HepG2 (cell line): ENCODE data around the gene DCDC2. TPM values are rescaled to one million over a fixed set of nuclear protein-coding genes. Genes with fewer than 3 reads are reported as not detected.

Source experiments
- ATF3 ChIP-seq: sonication (generic); formaldehyde crosslinking; IDR thresholded peaks from 2 replicates; pipeline ENCODE4 v1.4.0; 2020; ENCODE audit warnings: missing genetic modification reagents
- DPF2 ChIP-seq: sonication (generic); formaldehyde crosslinking; IDR thresholded peaks from 2 replicates; pipeline ENCODE4 v1.4.0; 2020; ENCODE audit warnings: mild to moderate bottlenecking, low read depth, missing genetic modification reagents, borderline replicate concordance
- EP300 ChIP-seq, 3 experiments: sonication (generic) in 1 of 3; formaldehyde crosslinking in 1 of 3; IDR thresholded peaks; 2 replicates each; pipeline versions ENCODE4 v1.5.1 to v1.6.1; 2011 to 2020; ENCODE audit warnings: low read depth in 2 of 3, low read length in 2 of 3, borderline replicate concordance in 1 of 3, improper control_type of control experiment in 1 of 3, mild to moderate bottlenecking in 1 of 3, missing genetic modification reagents in 1 of 3, moderate library complexity in 1 of 3
- HINFP ChIP-seq: sonication (generic); formaldehyde crosslinking; IDR thresholded peaks from 2 replicates; pipeline ENCODE4 v1.4.0; 2020; ENCODE audit warnings: low read depth, mild to moderate bottlenecking, missing genetic modification reagents
- HIVEP1 ChIP-seq: sonication (generic); formaldehyde crosslinking; IDR thresholded peaks from 2 replicates; pipeline ENCODE4 v1.4.0; 2020; ENCODE audit warnings: mild to moderate bottlenecking, missing genetic modification reagents
- HNRNPK ChIP-seq: fragments of 200-400 bp; formaldehyde crosslinking; IDR thresholded peaks from 2 replicates; pipeline ENCODE4 v1.6.1; 2018; ENCODE audit warnings: low read length, low read depth, moderate library complexity, mild to moderate bottlenecking; ENCODE audit not compliant: poor library complexity, severe bottlenecking
- MEF2D ChIP-seq: sonication (generic); formaldehyde crosslinking; IDR thresholded peaks from 2 replicates; pipeline ENCODE4 v1.5.1; 2020; ENCODE audit warnings: mild to moderate bottlenecking, missing genetic modification reagents
- NCOR1 ChIP-seq: fragments of 200-600 bp; sonication (generic); IDR thresholded peaks from 2 replicates; pipeline ENCODE4 v1.7.0; 2017; ENCODE audit warnings: antibody characterized with exemption, low read length, borderline replicate concordance
- NR3C1 ChIP-seq: sonication (generic); formaldehyde crosslinking; IDR thresholded peaks from 2 replicates; pipeline ENCODE4 v1.4.0; 2020; ENCODE audit warnings: missing genetic modification reagents
- SIX1 ChIP-seq: sonication (generic); formaldehyde crosslinking; IDR thresholded peaks from 2 replicates; pipeline ENCODE4 v1.4.0; 2020; ENCODE audit warnings: missing genetic modification reagents, borderline replicate concordance
- SP1 ChIP-seq, 2 experiments: fragments of 450-650 bp in 1 of 2; sonication (generic) in 1 of 2; formaldehyde crosslinking in 1 of 2; IDR thresholded peaks; 2 replicates each; pipeline versions ENCODE4 v1.4.0 to v1.6.1; 2016 to 2020; ENCODE audit warnings: missing genetic modification reagents in 1 of 2
- ZBTB14 ChIP-seq: sonication (generic); formaldehyde crosslinking; IDR thresholded peaks from 2 replicates; pipeline ENCODE4 v1.4.0; 2020; ENCODE audit warnings: missing genetic modification reagents
- ZBTB33 ChIP-seq: sonication (generic); formaldehyde crosslinking; IDR thresholded peaks from 2 replicates; pipeline ENCODE4 v1.4.0; 2020; ENCODE audit warnings: missing genetic modification reagents
- ZMYM3 ChIP-seq: sonication (generic); formaldehyde crosslinking; IDR thresholded peaks from 2 replicates; pipeline ENCODE4 v1.5.1; 2020; ENCODE audit warnings: mild to moderate bottlenecking, missing genetic modification reagents
- ZNF256 ChIP-seq: sonication (generic); formaldehyde crosslinking; conservative IDR thresholded peaks from 2 replicates; pipeline ENCODE4 v1.4.0; 2020; ENCODE audit warnings: missing genetic modification reagents
- ZNF468 ChIP-seq: sonication (generic); formaldehyde crosslinking; IDR thresholded peaks from 2 replicates; pipeline ENCODE4 v1.8.0; 2022; ENCODE audit warnings: mild to moderate bottlenecking, moderate library complexity, missing genetic modification reagents
- ZNF558 ChIP-seq: sonication (generic); formaldehyde crosslinking; IDR thresholded peaks from 2 replicates; pipeline ENCODE4 v1.9.0; 2022; ENCODE audit warnings: mild to moderate bottlenecking, missing genetic modification reagents, borderline replicate concordance
- ZNF576 ChIP-seq: sonication (generic); formaldehyde crosslinking; IDR thresholded peaks from 2 replicates; pipeline ENCODE4 v1.4.0; 2020; ENCODE audit warnings: mild to moderate bottlenecking, missing genetic modification reagents
- ZNF879 ChIP-seq: sonication (generic); formaldehyde crosslinking; IDR thresholded peaks from 2 replicates; pipeline ENCODE4 v1.8.1; 2023; ENCODE audit warnings: missing genetic modification reagents
- polyA plus RNA-seq, 8 experiments: library from polyadenylated mRNA; depleted of rRNA in 3 of 8; stranded (reverse) in 7 of 8; unstranded in 1 of 8; fragments of >200 nt; fragmentation: Illumina TruSeq in 4 of 8; extraction: Trizol in 4 of 8; gene quantifications; 2 replicates each; pipeline versions ENCODE4 v1.2.1 to v1.2.3, GENCODE V29; 2011 to 2016; ENCODE audit warnings: low read depth in 4 of 8, missing spikeins in 1 of 8, mixed read lengths in 1 of 8; ENCODE audit not compliant: insufficient read depth in 1 of 8
- total RNA-seq, 5 experiments: library from RNA; depleted of rRNA; stranded (reverse); fragments of >200 nt; fragmentation: Illumina TruSeq; extraction: Trizol; gene quantifications; 2 replicates each; pipeline ENCODE4 v1.2.3, GENCODE V29; 2016; ENCODE audit warnings: low read depth in 1 of 5

Gene DCDC2
- total and polyA plus RNA-seq, 2 of the 13 experiments (the other 11 are each of a cell fraction or from before 2014, with no cell fraction given), result 9.0 to 36.2 TPM

- TF ChIP-seq HINFP (CRISPR knock-in tag), result 0 out of 2 replicates have a peak, but pooled peaks have one; percentile 34
- no peak for TF ChIP-seq ZNF468 (CRISPR knock-in tag)
- no peak for TF ChIP-seq ZBTB14 (CRISPR knock-in tag)
- no peak; the same call in 1 of the 2 replicates for TF ChIP-seq ATF3 (CRISPR knock-in tag)
- TF ChIP-seq SIX1, result peak; percentile 71; the same call in 1 of the 2 replicates
- TF ChIP-seq NCOR1, result peak; percentile 46; the same call in 1 of the 2 replicates
- TF ChIP-seq ZMYM3 (CRISPR knock-in tag), result no peak; the same call in 1 of the 2 replicates
- no peak for TF ChIP-seq SP1 (IDR thresholded peaks at IDR 0.05)
- TF ChIP-seq SP1 (CRISPR knock-in tag; IDR thresholded peaks at IDR 0.05), result no peak
- TF ChIP-seq EP300 (IDR thresholded peaks at IDR 0.05; ENCODE audit: low read depth in 2 of 2, low read length in 2 of 2), result peak in 1 of 2 experiments; percentile 93; a peak in 2 of 4 replicates
- TF ChIP-seq EP300 (CRISPR knock-in tag; IDR thresholded peaks at IDR 0.05; ENCODE audit: borderline replicate concordance), result peak; percentile 93
- peak; percentile 71; the same call in 1 of the 2 replicates for TF ChIP-seq HIVEP1 (CRISPR knock-in tag)
- TF ChIP-seq ZNF256 (CRISPR knock-in tag), result no peak
- TF ChIP-seq NR3C1 (CRISPR knock-in tag), result no peak
- no peak for TF ChIP-seq ZNF879 (CRISPR knock-in tag)
- TF ChIP-seq DPF2 (CRISPR knock-in tag), result peak; percentile 94
- no peak for TF ChIP-seq HNRNPK
- peak; percentile 60; the same call in 1 of the 2 replicates for TF ChIP-seq MEF2D (CRISPR knock-in tag)
- TF ChIP-seq ZNF558 (CRISPR knock-in tag), result no peak
- TF ChIP-seq ZNF576 (CRISPR knock-in tag), result no peak
- 0 out of 2 replicates have a peak, but pooled peaks have one; percentile 10 for TF ChIP-seq ZBTB33
These were observed 44.4 kb downstream of the DCDC2 start (continued) for GRCh38 chr6:24313251-24314141.
